HG03280 (cell line): Measurements from ENCODE around the gene RPAIN.

Source experiments
- ATAC-seq: cut with Tn5 transposase; IDR thresholded peaks from one replicate; pipeline ENCODE4 v1.9.1; 2021; ENCODE audit warnings: mild to moderate bottlenecking, moderate library complexity; ENCODE audit not compliant: unreplicated experiment

The RPAIN gene, protein sequence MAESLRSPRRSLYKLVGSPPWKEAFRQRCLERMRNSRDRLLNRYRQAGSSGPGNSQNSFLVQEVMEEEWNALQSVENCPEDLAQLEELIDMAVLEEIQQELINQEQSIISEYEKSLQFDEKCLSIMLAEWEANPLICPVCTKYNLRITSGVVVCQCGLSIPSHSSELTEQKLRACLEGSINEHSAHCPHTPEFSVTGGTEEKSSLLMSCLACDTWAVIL

DNA sequence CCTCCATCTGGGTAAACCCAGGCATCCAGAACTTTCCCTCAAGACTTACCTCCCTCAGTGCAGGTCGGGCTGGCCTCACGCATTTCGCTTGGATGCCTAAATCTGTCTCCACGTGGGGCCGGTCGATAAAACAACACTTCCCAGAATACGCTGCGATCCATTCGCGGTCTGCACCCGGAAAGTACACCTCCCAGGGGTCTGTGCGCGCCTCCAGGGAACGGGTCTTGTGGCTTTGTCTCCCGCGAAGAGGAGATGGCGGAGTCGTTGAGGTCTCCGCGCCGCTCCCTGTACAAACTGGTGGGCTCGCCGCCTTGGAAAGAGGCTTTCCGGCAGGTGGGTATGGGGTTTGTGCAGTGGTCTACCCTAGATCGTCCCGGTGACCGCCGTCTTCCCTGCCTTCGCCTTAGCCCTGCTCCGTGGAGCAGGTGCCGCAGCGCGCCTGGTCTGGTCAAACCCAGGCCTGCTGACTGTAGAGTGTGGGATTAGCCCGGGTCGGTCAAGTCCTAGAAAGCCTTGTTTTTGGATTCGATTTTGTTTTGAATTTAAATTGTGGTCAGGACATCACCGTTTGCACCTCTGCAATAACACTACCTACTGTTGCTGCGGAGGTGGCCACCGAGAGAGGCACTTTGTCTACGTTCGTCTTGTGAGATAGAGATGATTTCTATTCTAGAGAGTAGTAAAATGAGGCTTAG is at the start of gene RPAIN:
TSS of gene RPAIN (plus strand) at position 224 of the 695 bp plus-strand sequence. CDS start at position 253, 29 bp downstream.
- ATAC-seq, result peak; percentile 56

DNA sequence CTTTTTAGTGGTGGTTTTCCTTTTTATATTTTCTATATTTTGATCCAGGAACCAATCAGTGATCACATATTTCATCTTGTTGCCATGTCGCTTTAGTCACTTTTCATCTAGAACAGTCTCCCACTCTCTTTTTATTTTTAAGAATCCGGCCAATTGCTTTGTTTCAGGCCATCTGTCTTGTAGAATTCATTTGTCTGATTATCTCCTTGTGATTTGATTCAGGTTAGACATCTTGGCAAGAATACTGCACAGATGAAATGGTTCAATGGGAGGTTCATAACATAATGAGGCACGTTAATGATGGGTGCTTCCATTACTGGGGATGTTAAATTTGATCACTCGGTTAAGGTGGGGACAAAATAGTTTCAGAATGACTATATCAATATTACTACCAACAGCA is 49.6 kb upstream of the RPAIN start:
- ATAC-seq, result no peak

DNA sequence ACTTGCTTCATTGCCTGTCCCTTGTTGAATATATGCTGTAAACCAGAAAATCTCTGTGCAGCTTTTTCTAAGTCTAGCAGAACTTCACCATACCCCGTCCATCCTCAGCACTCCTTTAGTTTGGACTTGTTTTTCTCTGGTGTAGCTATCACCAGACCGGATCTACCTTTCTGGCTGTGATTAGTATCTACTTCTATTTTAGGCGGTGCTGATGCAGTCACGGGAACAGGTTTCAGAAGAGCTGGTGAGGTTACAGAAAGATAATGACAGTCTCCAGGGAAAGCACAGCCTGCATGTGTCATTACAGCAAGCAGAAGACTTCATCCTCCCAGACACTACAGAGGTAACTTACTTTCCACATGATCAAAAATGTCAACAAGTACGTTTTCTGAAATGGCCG is 46.9 kb upstream of the RPAIN start:
- ATAC-seq, result peak; percentile 55

DNA sequence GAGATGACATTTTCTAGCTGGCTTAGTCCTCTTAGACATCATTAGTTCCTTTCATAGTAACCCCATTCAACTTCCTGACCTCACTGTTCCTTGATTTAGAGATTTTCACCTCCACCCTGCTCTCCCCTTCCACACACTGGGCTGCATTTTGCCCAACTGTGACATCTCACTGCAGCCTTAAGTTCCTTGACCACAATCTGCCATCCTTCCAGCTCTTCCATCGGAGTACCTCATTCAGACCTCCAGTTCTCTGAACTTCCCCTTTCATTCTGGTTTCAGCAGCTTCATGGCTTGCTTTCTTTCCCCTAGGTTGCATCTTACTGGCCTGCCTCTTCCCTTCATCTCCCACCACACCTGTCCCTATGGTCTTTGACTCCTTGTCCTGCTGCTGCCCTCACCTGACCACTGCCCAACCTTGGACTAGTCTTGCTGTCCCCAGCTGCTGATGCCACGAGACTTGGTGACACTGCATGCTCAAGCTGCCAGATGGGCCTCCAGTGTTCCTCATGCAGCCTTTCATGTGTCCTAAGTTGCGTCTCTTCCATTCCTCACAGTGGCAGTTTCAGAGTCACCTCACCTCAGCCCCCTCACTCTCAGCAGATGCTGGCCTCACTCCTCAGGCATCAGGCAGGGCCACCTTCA is 41.3 kb upstream of the RPAIN start:
- ATAC-seq, result no peak

DNA sequence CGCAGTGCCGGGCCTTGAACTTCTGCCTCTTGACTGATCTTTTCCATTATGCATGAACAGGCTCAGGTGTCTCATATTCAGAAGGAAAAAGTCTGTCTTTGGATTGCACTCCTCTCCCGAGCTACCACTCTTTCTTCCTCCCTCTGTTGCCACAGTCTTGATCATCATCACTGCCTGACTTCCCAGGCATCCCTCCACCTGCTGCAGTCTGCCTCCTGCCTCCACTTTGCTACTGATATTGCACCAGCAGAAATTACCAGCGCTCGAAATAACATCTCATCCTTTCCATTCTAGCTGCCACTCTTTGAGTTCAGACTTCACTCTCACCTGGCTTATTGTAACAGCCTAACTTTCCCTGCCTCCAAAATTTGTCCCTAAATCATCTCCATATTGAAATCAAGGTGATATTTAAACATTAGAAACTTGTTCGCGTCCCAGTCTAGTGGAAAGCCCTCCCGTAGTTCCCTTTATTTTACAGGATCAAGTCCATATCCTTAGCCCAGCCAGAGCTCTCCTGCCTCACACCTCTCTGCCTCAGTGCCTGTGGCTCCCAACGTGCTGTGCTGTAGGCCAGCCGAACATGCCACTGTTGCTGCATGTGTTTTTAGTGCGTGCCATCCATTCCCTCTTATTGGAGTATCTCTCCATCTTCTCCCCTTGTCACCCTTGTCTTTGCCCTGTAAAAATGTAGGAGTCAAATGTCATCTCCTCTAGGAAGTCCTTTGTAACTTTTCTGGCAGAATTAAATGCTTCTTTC is 40.5 kb upstream of the RPAIN start:
- no peak for ATAC-seq

DNA sequence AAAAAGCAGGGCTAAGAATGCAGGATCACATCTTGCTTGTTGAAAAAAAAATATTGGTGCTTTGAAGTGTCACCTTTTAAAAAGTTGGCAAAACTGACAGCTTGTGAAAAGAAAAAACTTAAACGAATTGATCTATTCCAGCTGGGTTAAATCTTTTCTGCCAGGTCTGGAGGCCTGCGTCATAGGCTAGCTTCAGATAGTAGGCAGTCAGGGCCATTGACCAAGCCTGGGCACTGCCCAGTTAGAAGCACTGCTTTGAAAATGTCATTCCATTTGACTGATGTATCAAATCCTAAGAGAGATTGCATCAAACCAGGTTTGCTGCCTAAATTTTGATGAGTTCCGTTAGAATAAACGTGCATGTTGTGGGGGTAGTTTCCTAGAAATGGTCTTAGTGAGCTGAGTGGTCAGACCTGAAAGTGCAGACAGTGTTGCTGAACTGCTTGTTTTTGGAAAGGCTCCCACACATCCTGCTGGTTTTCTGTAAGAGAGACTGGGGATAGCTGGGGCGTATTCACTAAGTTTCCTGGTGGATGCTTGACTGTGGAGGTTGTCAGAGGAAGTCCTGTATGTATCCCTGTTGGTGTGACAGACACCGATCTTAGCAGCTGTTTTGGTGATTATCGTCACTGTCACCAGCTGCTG is 39.4 kb upstream of the RPAIN start:
- ATAC-seq, result no peak

DNA sequence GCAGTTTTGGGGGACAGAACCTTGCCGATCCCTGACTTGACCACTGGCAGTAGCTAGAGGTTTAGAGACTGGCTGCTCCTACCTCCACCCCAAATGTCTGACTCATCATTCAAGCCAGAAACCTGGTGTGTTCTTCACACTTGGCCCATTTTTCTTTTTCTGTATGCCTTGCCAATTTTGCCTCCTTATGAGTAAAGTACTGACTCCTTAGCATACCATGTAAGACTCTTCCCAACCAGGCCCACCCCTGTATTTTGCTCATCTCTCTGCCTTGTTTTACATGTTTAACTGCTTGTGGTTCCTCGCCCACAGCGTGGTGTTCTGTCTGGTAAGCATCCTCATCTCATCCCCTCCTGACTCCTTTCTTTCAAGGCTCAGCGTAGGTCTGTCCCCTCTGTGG is 38.4 kb upstream of the RPAIN start:
- ATAC-seq, result no peak

DNA sequence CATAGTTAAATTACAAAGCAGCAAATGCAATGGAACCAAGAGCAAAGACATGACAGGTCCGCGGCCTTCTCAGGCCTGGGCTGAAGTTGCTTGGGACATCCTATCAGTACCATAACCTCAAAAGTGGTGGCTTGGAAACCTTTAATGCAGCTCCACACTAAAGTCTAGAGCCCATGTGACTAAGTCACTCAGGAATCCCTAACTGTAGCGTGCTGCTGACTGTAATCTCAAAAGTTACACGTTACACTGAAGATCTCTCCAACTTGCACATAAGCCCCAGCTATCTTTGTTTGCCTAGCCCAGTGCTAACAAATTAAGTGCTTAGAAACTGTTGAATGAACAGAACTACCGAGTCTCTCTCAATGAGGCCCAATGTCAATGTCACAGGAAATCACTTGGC is 28.3 kb upstream of the RPAIN start:
- ATAC-seq, result no peak

DNA sequence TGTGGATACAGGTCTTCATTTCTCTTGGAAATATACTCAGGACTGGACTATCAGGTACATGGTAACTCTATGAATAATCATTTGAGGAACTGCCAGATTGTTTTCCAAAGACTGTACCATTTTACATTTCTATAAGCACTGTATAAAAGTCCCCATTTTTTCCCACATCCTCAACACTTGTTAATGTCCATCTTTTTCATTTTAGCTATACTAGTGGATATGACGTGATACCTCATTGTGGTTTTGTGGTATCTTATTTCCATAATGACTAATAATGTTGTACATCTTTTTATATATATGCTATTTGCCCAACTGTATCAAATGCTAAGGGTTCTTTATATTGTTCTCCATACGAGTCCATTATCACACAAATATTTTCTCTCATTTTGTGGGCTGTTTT is 23.4 kb upstream of the RPAIN start:
- no peak for ATAC-seq

DNA sequence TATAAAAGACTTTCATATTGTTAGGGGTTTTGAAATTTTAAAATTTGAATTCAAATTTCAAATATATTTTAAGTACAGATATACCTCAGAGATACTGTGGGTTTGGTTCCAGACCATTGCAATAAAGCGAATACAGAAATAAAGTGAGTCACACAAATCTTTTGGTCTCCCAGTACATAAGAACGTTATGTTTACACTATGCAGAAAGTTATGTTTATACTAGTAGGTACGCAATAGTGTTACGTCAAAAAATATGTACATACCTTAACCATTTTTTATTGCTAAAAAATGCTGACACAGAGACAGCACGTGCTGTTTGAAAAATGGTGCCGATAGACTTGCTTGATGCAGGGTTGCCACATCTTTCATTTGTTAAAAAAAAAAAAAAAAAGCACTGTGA is 20.2 kb upstream of the RPAIN start:
- ATAC-seq, result no peak

DNA sequence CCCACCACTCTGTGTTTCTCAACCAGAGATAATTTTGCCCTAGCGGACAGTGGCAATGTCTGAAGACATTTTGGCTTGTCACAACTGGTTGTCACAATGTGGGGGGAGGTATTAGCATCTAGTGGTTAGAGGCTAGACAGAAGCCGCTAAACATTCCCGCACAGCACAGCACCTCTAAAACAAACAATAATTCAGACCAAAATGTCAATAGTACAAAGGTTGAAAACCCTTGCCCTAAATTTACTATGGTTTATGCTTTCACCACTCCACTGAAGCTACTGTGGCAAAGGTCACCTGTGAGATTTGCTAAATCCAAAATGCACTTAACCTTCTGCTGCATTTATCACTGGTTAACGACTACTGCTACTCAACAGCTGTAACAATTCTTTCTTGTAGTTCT is 14.6 kb upstream of the RPAIN start:
- ATAC-seq, result no peak

DNA sequence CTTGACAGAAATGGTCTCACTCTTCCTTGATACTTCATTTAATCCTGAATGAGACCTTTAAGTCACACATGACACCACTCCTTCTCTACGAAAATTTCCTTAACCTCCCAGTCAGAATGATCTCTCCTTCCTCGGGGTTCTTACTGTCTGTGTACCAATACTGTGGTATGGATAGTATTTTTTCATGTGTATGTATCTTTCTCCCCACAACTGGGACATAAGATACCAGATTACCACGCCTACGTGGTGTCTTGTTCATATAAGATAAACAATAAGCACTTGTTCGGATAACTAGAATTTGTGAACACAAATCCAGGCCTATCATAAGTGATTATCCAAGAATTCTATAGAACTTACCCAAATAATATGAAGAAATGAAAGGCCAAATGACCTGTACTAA is 11.8 kb upstream of the RPAIN start:
- no peak for ATAC-seq

DNA sequence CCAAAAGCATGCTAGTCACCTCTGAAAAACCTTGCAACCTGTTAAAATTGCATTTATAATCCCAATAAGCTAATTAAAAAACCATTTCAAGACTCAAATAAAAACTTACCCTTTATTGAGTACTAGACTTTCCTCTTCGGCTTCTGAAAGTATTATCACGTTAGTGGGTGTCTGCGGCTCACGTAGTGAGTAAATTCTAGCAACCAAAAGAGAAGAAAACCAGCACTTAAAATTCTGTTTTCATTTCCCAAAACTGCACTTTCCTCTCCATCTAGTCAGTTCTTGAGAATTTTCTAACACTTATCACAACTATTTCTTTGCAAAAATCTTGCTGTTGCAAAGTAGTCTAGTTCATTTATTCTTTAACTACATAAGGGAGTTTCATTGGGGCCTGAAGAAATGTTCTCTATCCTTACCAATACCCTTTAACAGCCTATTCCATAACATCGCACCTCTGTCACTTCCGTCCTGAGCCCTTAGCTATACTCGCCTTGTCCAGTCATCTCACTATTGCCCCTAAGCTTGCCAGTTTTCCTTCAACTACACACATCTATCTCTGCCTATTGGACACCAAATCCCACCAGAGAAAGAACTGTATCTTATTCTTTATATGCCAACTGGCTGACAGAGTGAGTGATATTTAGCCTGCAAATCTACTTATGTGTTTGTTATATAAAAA is 9.2 kb upstream of the RPAIN start:
- no peak for ATAC-seq

DNA sequence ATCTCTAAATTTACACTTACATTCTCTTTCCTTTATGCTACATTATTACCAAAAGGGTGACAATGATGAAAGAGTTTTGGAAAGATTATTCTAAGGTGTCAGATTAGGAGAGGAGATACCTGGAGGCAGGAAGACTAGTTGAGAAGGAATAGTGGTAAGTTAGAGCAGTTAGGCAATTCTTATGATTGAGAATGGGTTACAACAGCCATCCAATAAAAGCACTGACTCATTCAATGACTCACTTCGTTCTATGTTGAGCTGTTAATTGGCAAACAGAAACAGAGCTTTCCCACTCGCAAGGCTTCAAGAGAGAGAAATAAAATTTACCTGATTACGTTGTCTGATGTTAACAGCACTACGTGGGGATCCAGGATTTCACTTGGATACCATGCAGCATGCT is 6.3 kb upstream of the RPAIN start:
- ATAC-seq, result no peak

DNA sequence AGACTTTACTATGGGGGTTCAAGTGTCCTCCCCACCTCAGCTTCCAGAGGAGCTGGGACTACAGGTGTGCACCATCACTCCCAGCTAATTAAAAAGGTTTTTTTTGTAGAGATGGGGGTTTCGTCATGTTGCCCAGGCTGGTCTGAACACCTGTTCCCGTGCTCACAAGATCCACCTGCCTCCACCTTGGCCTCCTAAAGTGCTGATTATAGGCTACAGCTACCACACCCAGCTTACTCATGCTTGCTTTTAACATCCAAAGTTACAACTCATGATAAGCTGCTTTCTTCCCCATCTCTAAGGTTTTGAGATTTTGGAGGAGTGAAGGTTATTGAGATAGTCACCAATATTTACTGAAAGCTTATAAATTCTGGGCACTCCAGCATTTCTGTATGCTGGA is 3.1 kb upstream of the RPAIN start:
- ATAC-seq, result no peak

DNA sequence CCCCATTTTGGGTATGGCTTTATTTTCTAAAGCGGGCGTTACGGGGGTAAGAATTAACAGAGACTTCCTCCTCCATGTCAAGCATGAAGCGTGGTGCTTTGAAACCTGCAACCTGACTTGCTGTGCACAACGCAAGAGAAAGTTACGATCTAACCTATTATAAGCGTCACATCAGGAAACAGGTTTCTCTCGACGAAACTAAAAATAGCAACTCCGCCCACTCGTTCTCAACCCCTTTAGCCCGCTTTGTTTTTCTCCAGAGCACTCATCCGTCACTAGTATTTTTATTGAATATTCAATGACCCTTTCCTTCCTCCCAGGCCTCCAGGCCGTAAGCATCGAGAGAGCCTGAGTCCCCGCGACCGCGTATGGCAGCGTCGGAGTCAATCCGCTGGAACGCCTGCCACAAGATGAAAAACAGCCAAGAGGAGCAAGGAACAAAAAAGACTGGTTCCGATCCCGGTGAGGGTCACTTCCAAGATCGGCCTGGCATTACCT is 1.1 kb upstream of the RPAIN start:
- peak; percentile 28 for ATAC-seq

DNA sequence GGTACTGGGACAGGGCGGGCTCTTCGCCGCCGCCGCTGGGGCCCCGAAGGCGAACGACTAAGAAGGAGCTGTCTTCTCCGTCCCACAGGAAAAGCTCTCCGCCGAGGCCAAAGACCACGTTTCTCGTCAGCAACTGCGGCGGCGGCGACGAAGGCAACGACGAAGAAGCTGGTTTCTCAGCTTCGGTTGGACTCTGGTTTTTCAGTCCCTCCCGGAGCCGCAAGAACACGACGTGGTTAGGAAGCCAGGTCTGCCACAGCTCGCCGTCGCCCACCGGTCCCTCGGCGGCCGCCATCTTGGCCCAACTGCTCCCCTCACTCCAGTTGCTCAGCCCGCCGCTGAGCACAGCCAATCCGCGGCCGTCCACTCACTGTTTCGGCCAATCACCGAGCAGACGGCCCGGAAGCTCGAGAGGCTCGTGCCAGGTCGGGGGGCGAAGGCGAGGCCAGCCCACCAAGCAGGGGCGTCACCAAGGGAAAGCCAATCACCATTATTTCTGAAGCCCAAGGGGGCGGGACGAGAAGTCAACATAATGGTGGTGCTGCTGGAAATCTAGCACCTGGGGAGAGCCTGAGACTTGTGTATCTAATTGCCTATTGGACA is 525 bp upstream of the RPAIN start, which contains the start of gene NUP88:
TSS of gene NUP88 (minus strand) at position 307 of the 603 bp plus-strand sequence. CDS start at position 295, 12 bp downstream.
- peak; percentile 96 for ATAC-seq

DNA sequence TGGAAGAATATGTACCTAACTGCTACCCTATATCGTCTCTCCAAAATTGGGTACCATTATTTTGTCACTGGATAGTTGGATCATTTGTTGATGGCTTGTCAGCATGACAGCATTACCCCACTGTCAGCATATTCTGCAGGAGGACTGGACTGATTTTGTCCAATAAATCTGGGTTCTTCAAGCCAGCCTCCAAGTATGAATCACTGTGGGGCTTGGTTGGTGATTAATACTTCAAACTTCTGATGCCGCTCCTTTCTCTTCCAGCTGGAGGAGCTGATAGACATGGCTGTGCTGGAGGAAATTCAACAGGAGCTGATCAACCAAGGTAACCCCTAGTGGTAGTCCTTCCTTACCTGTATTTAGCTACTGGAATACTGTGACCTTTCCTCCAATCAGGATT is 2.5 kb downstream of the RPAIN start:
- no peak for ATAC-seq

DNA sequence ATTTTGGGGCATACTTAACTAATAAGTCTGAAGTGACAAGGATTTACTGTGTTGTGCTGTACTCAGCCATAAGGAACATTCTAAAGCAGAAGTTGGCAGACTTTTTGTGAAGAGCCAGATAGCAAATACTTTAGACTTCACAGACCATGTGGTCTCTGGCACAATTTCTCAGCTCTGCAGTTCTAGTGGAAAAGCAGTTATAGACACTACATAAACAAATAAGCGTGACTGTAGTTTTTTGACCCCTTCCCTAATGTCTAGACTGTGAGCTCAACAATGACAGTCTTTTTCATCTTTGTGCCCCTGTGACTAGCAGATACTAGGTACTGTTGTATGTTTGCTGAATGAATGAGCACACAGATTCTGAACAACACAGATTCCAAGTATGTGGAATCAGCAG is 4.9 kb downstream of the RPAIN start:
- no peak for ATAC-seq

DNA sequence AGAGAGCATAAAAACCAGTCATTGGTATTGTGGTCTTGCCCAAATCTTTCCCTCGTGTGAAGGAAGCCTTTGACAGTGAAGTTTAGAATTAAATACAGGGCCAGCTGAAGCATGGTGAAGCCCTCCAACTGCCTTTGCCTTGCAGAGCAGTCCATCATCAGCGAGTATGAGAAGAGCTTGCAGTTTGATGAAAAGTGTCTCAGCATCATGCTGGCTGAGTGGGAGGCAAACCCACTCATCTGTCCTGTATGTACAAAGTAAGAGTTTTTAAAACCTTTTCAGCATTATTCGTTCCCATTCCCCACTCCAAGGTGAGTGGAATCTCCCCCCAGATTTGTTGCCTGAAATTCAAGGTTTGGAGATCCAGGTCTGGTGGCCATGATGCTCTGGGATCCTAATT is 5.8 kb downstream of the RPAIN start:
- no peak for ATAC-seq
